ENCODE results near the gene CEP112.

DNA sequence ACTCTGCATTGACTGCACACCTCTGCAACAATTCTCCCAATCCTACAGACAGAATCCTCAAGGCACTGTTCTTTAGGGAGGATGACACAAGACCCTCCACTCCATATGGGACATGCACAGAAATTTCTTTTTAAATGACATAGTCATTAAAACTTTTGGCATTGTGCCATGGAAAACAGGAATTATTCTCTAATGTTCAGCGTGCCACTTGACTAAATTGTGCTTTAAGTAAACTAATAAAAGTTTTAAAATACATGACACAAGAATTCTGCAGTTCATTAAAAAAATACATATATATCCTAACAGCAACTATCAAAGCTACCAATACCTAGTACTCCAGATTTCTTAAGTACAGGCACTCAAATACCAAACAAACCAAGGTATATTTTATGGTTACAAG is 16.0 kb downstream of the CEP112 start:
- no peak for TF ChIP-seq CTCF (IDR thresholded peaks at IDR 0.05)
- TF ChIP-seq ZFX (IDR thresholded peaks at IDR 0.05; ENCODE audit: borderline replicate concordance) = no peak
